GM12801 (cell line): ENCODE results near the gene SNAPIN.

ENCODE experiments used
- CTCF ChIP-seq: IDR thresholded peaks from one replicate; pipeline ENCODE4 v1.5.1; 2011; ENCODE audit warnings: control low read depth; ENCODE audit not compliant: insufficient read length; ENCODE audit errors: extremely low read depth

The SNAPIN gene

GRCh38 chr1:153635872-153636271, 22.6 kb upstream of the SNAPIN start:
- TF ChIP-seq CTCF, result no peak

- TF ChIP-seq CTCF, result no peak
Observed at GRCh38 chr1:153636312-153636711, 22.2 kb upstream of the SNAPIN start.

GRCh38 chr1:153638261-153638660, 20.2 kb upstream of the SNAPIN start:
- TF ChIP-seq CTCF, result no peak

GRCh38 chr1:153639280-153639679, 19.2 kb upstream of the SNAPIN start:
- TF ChIP-seq CTCF, result no peak

GRCh38 chr1:153640861-153641260, 17.6 kb upstream of the SNAPIN start:
- TF ChIP-seq CTCF, result no peak

GRCh38 chr1:153642161-153642560, 16.3 kb upstream of the SNAPIN start:
- no peak for TF ChIP-seq CTCF

- no peak for TF ChIP-seq CTCF
Observed at GRCh38 chr1:153643100-153643499, 15.4 kb upstream of the SNAPIN start.

- TF ChIP-seq CTCF, result no peak
Observed at GRCh38 chr1:153643816-153644215, 14.7 kb upstream of the SNAPIN start.
